Activated CD4-positive, alpha-beta T cell treated with anti-CD3 and anti-CD28 coated beads, Interleukin-2, amount 50 U/mL, for 24 hours (primary cell): ENCODE data around the gene CMIP.
A peak's percentile ranks its signal among the peaks of the same experiment; 100 is the strongest.

Experiments used
- DNase-seq, 2 donors: peaks; one replicate each; pipeline ENCODE4 v3.0.0-alpha.2; 2020; ENCODE audit warnings: low read depth in 1 of 2, low spot score in 1 of 2

Gene CMIP

DNA sequence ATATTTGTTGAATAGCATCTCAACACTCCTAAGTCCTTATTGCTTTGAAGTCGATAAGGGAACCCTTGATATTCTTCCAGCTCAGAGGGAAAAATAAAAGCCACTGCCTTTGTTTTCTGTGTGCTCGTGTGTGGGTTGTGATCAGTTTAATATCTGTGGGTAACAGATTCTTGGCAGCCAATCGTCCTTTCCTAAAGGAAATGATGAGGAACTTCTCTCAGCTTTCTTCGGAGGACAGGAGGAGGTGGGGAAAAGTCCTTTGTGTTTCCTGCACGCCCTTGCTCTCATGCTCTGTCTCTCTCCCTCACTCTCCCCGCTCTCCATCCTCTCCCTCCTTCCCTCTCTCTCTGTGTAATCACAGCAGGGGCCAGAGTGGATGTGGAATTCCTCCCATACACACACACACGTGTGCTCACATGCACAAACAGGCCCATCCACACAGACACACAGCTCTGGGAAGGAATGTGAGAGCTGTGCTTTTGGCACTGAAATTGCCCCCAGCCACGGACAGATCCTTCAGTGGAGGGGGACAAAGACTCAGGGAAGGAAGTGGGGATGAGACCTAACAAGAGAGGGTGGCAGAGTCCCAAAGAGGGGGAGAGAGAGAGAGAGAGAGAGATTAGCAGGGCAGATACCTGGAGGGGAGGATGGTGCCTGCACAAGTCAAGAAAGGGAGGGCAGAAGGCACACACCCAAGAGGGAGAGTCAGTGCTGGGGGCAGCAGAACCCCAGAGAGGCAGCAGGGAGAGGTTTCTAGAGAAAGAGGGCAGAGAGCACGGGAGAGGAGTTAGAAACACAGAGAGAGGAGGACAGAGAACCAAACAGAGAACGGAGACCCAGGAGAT lies 250.9 kb downstream of the CMIP start:
- DNase-seq: no peak

DNA sequence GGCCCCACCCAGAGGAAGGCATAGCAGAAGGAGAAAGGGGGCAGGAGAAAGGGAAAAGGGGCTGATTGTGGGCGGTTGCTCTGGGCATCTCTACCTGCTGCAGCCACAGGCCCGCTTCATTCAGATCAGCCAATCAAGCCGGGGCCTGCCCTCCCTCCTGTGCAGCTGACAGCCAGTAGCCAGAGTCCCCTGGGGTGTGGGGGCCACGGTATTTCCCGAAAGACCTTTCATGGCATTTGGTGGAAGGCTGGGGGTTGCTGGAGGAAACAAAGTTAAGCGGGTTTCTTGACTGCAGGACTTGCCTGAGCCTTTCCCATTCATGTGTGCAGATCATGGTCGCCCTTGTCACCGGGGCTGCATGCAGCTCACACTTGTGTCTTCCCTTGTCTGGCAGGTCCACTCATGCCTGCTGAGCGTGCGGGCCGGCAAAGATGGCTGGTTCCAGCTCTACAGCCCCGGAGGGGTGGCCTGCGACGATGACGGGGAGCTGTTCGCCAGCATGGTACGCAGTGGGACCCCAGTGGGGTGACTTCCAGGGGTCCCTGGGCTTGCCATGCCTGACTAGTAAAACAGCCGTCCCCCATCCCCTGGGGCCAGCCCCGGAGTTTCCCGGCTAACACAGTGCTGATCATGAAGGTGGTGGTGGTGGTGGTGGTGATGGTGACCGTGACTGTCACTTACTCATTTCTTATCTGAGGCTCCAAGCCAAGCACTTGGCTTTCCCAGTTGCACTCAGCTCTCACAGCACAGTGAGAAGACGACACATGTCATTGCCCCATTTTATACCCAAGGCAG lies 251.8 kb downstream of the CMIP start:
- no peak for DNase-seq

DNA sequence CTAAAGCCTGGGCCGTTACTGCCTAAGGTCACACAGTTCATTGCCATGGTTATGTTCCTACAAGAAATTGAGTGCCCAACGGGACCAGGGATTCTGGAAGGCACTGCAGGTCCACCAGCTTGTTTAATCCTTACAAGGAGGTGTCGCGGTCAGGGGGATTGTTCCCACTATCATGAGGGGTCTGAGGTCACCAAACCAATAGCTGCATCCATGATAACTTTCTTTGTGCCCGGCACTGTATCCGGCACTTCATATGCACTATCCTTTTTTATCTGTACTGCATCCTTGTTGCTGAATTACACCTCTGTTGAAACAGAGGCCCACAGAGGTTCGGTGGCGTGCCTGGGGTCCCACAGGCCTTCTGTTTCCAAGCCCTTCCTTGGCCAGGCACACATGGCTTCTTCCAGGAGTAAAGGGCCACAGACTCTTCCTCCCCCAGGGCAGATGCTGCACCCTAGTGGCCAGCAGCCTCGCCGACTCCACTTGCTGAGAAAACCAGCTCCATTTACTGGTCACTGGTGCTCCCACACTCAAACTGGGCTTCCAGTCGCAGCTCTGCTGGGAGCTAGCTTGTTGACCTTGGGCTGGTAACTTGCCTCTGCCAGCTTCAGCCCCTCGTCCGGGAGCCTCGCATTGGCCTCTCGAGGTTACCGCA lies 252.5 kb downstream of the CMIP start:
- peak in 1 of 2 donors; percentile 5 for DNase-seq

DNA sequence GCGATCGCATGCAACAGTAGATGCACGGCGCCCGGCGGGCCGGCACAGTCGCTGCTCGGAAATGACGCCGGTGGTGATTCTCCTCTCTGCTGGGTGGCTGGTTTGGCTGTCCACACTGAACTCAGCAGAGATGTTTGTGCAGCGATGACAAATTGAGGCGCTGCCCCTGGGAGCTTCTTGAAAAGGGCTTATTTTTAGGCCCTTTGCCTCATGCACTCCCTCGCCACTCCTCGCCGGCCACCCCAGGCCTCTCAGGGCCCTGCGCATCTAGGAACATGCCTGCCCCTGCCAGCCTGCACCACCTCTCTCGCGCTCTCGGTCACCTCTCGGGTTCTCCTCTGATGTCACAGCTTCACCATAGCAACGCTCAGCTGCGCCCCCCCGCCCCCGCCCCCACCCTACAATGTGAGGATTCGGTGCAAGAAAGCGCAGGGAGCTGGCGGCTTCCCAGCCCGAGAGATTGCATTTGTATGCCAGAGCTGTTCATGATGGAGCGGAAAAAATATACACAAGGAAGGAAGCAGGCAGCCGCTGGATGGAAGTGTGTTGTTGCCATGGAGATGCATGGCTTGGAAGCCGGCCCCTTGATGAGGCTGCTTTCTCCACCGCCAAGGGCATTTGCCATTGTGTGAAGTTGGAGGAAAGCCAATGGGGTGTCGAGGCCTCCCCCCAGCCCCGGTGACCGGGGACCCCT lies 253.2 kb downstream of the CMIP start:
- no peak for DNase-seq

DNA sequence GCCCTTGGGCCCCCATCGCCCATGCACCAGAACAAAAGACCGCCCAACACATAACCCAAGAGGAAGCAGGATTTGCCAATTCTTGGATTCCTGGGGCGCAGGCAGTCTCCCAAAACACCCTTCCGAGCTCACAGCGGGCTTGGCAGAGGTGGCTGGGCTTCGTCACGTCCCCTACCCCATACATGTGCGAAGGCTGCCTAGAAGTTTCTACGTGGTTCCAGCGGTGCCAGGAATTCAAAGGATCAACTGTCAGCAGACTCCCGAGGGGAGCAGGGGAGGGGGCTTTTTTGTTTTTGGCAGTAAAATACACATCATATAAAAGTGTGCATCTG lies 253.7 kb downstream of the CMIP start:
- no peak for DNase-seq

DNA sequence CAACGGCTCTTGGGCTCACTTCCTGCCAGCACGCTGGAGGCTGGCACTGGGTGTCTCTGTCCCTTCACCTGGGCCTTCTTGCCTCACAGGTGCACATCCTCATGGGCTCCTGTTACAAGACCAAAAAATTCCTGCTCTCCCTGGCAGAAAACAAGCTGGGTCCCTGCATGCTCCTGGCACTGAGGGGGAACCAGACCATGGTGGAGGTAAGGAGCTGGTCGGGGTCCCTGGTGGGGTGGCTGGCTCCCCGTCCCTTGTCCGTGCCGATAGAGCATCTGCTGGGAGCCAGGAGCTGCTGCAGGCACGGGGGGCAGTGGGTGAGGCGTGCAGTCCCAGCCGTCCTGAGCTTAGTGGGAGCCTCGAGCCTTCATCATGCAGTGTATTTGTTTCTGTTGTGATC lies 255.0 kb downstream of the CMIP start:
- no peak for DNase-seq

DNA sequence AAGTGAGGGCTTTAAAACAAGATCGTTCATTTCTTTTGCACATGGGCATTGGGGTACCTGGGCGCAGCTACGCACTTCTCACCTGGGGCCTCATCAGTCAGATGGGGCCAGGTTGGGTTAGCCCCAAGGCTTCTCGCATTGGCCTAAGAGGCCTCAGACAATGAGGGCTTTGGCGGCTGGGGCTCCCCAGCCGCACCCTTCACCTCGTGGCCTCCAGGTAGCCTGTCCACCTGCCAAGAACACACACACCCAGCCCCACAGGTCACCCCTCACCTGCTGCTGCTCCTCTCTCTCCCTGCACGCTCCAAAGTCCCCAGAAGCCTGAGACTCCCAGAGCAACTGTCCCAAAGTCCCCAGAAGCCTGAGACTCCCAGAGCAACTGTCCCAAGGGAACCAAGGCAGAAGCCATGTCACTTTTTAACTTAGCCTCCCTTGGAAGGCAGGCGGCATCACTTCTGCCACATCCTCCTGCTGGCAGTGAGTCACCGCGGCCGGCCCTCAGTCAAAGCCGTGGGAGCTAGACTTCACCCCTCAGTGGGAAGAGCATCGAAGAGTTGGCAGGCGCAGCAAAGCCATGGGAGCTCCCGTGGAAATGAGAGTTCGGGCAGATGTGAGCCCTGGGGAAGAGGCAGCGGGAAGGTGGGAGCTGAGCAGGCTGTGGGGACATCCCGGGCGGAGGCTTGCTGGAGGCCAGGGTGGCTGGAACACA lies 255.6 kb downstream of the CMIP start:
- no peak for DNase-seq

DNA sequence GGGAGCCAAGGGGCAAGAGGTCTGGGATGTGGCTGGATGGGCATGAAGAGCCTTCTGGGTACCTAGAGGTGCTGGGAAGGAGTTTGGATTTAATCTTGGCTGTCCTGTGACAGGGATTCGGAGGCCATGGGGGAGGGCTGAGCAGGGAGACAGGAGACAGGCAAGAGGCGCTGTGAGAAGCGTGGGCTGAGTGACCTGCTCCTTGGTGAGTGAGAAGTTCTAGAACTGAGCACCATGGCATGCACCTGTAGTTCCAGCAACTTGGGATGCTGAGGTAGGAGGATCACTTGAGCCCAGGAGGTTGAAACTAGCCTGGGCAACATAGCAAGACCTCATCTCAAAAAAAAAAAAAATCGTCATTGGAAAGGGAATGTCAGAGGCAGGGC lies 256.2 kb downstream of the CMIP start:
- no peak for DNase-seq

DNA sequence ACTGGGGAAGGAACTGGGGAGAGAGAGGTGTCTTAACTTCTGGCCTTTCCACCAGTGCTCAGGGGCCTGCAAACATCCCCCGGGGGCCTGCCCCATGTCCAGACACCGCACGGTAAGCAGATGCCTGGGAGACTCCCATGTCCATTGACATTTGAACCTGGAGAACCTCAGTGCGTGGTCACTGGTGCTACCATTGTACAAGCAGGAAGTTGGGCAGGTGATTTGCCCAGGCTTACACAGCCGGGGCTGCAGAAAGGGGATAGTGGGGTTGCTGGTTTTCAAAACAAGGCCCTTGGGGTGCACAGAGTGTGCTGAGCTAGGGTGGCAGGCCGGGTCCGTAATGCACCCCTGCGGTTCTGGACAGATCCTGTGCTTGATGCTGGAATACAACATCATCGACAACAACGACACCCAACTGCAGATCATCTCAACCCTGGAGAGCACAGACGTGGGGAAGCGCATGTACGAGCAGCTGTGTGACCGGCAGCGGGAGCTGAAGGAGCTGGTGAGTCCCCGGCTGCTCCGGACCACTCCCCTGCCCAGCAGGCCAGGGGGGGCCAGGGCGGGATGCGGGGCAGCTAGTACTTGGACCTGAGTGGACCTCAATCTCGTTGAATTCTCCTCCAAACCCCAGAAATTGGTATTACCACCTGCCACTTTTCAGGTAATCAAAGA lies 256.8 kb downstream of the CMIP start:
- no peak for DNase-seq

DNA sequence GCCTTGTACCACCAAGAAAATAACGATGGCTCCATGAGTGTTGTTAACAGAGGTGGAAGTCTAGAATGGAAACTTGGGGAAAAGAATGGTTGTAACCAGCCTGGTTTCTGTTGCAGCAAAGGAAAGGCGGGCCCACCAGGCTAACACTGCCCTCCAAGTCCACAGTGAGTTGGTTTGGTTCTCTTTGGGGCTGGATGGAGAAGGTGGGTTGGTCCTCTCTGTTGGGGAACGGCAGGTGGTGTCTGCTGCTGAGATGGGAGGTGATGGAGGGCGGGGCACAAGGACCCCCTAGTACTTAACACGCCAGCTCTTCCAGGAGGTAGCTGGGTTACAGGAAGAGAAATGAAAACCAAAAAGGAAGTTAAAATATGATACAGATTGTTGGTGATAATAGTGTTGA lies 257.9 kb downstream of the CMIP start:
- no peak for DNase-seq

DNA sequence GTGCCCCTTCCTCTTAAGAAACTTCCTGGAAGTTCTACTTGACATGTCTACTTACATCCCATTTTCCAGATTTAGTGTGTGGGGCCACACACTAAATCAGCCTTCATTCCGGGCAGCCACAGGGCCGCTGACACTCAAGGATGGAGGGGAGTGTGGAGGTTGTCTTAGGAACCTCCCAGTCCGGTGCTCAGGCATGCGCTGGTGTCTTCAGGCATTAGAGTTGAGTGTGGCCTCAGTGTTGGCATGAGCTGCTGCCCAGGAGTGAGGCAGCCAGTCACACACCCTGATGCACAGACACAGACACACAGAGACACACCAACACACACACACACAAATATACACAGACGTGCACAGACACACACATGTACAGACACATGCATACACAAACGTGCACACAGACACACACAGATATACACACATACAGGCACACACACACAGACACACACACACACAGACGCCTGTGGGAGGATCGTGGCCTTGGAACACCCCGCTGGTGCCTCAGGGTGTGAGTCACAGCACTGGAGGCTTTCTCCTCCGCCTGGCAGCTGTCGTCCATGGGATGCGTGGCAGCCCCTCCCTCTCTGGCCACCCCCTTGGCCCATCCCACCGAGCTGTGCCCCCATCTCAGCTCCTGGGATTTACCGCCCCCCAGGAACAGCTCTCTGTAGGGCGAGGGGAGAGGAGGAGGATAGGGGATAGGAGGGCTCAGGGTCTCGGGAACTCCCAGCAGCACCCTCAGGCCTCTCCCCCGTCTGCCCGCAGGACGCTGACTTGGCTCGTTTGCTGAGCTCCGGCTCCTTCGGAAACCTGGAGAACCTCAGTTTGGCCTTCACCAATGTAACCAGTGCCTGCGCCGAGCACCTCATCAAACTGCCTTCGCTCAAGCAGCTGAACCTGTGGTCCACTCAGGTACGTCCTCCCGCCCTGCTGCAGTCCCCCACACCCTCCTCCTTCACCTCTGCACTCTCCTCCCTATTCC lies 258.9 kb downstream of the CMIP start:
- no peak for DNase-seq

DNA sequence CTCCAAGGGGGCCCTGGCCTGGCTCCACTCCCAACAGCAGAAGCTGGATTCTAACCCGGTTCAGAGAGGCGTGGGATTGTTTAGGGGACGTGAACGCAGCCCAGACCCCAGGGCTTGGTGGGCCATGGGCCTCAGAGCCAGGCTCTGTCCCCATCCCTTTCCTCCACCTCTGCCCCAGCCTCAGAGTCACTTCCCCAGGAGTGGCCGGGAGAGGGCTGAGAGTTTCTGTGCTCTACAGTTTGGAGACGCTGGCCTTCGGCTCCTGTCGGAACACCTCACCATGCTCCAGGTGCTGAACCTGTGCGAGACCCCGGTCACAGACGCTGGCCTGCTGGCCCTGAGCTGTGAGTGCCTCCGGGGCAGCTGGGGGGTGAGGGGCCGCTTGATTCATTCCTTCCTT lies 260.7 kb downstream of the CMIP start:
- DNase-seq: no peak

DNA sequence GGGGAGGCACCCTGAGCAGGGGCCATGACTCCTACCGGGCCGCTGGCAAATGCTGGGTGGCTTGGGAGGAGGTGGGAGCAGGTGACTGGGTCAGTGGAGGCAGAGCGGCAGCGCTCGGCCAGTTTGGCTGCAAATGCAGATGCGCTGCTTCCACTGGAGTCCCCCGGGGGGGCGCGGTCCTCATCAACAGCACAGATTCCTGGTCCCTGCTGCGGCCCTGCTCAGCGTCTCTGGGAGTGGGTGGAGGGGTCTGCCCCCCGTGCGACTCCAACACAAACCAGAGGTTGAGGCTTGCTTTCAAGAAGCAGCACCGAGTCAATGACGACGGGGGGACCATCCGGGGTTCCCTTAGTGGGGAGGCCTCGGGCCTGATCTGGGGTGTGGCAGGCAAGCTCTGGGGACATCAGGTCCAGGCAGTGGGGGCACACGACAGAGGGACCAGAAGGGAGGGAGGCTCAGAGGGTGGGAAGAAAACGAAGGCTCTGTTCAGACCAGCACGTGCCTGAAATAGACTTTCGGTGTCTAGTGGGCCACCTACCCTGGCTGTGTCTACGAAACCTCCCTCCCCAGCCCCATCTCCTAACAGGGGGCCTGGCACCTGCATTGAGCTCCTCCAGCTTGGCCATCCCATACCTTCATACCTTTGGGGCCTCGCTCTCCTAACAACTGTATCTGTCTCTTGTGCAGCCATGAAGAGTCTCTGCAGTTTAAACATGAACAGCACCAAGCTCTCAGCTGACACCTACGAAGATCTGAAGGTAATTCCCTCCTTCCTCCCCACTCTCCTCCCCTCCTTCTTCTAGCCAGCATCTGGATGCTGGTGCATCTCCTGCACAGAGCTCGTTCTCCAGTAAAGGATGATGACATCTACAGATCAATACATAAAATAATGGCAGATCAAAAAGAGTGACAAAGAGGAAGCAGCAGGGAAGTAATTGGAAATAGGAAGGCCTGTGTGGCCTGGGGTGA lies 262.0 kb downstream of the CMIP start:
- DNase-seq: no peak

DNA sequence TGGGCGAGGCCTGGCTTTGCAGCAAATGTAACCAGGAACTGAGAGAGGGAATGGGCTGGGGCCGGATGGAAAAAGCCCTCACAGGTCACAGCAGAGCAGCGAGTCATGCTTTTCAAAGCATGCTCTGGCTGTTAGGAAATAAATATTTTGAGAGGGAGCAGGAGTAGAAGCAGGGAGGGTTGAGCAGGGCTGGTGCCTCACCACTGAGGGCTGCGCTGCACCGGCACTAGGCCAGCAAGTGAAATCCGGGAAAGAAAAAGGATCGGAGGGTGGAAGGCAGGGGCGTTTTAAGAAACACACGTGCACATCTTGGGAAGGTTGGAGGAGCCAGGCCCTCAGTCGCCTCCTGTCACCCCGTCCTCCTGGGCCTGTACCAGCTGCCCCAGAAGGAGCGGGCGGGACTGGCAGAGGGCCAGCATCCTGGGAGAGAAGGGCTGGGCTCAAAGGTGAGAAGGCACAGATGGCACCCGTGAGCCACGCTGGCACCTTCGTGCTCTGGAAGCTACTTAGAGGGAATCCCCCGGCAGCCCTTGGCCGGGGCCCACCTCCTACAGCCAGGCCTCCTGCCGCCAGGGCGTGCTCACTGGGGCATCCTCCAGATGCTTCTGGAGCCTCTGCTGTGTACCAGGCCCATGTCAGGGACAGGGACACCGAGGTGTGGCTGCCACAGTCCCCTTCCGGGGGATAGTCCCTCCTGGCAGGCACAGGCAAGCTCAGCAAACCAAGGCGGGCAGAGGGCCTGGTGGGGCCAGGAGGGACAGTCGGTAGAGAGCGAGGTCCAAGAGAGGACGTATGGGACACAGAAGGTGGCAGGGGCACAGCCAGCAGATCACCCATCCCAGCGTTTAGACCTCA lies 263.0 kb downstream of the CMIP start:
- DNase-seq: no peak

DNA sequence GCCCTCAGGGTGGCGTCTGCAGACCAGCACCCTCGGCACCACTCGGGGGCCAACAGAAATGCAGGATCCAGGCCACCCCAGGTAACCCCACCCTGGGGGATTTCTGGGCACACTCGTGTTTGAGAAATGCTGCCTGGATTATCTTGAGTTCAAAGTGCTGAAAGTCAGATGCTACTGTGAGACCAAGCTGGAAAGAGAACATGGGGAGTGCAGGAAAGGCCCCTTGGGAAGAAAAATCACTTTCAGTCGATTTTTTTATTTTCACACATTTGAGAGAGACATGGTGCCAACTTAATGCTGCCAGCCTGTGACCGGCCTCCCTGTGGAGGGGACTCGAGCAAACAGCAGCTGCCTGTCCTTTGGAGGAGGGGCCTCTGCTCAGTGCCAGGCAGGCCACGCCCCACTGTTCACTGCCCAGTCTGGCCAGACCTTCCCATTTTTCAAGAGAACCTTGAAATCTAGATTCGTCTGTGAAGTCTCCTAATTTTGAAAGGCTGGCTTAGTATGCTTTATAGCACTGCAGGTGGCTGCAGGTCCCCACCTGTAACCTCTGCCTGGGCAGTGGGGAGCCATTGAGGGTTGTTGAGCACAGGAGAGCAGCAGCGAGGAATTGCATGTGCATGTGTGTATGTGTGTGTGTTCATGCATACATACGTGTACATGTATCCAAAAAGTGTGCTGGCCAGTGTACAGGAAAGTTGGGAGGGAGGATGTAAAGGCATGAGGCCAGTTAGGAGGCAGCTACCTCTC lies 263.8 kb downstream of the CMIP start:
- no peak for DNase-seq
